Stimulated activated CD4-positive, alpha-beta T cell treated with anti-CD3 and anti-CD28 coated beads, Interleukin-12 subunit alpha, Interleukin-12 subunit beta, amount 100 ng/mL, for 24 hours (primary cell): Measurements from ENCODE around the gene ROR1.

Experiments used
- DNase-seq, 2 experiments: peaks; one replicate each; pipeline ENCODE4 v3.0.0-alpha.2; 2020; ENCODE audit warnings: low read depth in 2 of 2

The ROR1 gene

GRCh38 chr1:64228167-64228957 is 454.5 kb downstream of the ROR1 start:
- DNase-seq, result no peak

- DNase-seq, result no peak
Observed at GRCh38 chr1:64229307-64229706, 455.5 kb downstream of the ROR1 start.
